GM18858 (cell line): ENCODE results near the gene OPA3.

Experiments
- ATAC-seq: cut with Tn5 transposase; IDR thresholded peaks from one replicate; pipeline ENCODE4 v1.9.1; 2021; ENCODE audit not compliant: unreplicated experiment

Gene OPA3

GRCh38 chr19:45598267-45599001 is 13.8 kb upstream of the OPA3 start:
- no peak for ATAC-seq

DNA sequence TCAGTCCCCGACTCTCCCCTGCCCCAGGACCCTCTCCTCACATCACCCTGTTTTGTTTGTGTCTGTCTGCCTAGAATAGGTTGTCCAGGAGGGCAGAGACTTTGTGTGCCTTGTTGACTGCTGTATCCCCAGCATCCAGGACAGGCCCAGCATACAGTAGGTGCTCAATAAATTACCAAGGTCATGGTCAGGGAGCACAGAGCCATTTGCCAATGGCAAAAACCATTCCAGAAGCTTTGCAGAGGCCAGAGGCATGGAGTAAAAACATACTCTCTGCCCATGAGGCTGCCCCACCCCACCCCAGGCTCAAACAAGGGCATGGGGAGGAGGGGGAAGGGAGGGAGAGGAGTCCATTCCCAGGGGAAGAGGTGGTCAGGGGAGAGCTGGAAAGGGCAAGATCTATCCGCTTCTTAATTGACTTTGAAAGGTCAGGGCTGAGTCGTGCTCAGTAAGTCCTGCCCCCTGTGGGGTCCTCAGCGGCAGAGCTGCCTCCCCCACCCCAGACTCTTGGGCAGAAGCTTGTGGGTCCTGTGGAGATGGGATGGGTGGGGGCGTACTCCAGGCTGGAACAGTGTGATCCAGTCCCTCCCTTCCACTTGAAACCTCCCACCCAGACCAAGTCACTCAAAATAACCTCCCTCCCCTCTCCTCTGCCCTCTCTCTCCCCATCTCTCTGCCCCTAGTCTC is 13.0 kb upstream of the OPA3 start:
- ATAC-seq = no peak

DNA sequence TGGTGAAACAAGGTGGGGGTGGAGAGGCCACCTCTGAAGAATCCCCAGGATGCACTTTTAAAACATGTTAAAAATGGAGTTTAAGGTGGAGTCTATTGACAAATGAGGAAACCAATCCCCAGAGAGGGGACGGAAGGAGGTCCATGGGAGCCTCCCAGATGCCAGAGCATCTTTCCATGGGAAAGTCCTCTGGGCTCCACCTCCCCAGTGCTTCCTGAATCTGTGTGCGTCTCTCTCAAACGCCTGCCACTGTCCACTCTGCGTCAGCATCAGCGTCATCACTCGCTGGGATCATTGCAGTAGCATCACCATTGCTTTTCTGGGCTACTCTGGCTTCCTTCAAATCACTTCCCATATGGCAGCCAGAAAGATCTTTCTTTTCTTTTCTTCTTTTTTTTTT is 11.2 kb upstream of the OPA3 start:
- no peak for ATAC-seq

GRCh38 chr19:45593520-45593919 is 8.9 kb upstream of the OPA3 start:
- ATAC-seq = no peak

DNA sequence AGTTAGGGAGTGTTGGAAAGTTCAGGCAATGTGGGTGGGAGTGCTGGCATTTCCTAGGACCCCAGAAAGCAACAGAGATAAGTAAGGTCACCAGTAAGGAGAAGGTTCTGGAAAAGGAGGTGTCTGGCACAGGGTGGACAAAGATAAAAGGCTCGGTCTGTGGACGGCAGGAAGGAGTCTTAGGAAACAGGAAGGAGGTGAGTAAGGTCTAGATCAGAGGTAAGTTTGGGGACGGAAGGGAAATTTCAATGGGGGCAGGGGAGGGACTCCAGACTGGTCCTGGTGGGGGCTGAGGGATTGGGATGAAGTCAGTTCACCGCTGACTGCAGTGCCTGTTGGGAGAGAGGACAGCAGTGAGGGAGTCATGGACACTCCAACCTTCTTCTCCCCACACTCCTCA is 7.8 kb upstream of the OPA3 start:
- no peak for ATAC-seq

GRCh38 chr19:45591638-45592005 is 7.0 kb upstream of the OPA3 start:
- no peak for ATAC-seq

- no peak for ATAC-seq
These were observed 6.5 kb upstream of the OPA3 start for GRCh38 chr19:45591004-45591637.

DNA sequence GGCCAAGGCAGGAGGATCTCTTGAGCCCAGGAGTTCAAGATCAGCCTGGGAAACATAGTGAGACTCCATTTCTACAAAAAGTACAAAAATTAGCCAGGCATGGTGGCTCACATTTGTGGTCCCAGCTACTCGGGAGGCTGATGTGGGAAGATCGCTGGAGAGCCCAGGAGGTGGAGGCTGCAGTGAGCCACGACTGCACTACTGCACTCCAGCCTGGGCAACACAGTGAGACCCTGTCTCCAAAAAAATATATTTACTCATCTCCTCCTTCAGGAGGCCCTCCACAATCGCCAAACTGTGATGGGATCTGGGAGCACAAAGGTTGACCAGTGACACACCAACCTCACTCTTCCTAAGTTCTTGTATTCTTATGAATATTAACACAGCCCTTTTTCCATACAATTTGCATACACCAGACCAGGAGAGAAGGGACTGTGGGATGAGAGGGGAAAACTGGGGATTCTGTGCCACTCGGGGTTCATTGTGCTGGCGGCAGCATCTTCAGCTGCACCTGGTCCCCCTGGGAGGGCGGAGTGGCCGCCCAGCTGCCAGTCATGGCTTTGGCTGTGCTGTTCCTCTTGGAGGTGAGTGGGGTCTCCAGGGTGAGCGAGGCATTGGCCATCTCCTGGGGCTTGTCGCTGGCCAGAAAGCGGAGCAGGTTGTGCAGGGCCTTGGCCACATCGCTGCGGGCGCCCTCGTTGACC is 5.8 kb upstream of the OPA3 start:
- no peak for ATAC-seq

DNA sequence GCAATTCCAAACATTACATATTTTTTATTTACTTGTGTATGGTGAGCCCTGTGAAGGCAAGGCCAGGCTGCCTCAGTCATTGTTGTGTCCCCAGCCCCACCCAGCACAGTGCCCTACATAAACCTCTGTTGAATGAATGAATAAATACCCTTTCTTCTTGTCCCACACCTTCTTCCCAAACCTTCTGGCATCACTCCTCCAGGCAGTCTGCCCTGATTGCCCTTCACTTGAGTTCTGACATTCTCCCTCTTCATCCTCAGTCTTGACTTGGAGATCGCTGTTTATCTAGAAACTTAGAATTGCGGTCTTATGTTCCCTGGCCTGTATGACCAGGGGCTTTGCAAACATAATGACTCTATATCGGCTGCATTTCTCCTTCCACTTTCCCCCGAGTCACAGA is 5.2 kb upstream of the OPA3 start:
- no peak for ATAC-seq

GRCh38 chr19:45587873-45588272 is 3.3 kb upstream of the OPA3 start:
- no peak for ATAC-seq

- ATAC-seq = no peak
These were observed 566 bp upstream of the OPA3 start for GRCh38 chr19:45585158-45585577.

DNA sequence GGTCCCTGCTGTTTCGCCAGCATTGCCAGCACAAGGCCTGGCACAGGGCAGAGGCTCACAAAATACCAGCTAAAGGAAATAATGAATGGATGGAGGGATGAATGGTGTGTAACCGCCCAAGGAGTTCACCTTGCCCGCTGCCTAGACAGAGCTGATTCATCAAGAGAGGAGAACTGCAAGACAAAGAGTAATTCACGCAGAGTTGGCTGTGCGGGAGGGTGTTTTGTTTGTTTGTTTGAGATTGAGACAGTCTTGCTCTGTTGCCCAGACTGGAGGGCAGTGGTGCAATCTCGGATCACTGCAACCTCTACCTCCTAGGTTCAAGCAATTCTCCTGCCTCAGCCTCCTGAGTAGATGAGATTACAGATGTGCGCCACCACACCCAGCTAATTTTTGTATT is 3.0 kb downstream of the OPA3 start:
- ATAC-seq = no peak

- ATAC-seq = no peak
These were observed 5.7 kb downstream of the OPA3 start for GRCh38 chr19:45578861-45579260.

GRCh38 chr19:45577111-45577905 is 7.3 kb downstream of the OPA3 start:
- no peak for ATAC-seq

DNA sequence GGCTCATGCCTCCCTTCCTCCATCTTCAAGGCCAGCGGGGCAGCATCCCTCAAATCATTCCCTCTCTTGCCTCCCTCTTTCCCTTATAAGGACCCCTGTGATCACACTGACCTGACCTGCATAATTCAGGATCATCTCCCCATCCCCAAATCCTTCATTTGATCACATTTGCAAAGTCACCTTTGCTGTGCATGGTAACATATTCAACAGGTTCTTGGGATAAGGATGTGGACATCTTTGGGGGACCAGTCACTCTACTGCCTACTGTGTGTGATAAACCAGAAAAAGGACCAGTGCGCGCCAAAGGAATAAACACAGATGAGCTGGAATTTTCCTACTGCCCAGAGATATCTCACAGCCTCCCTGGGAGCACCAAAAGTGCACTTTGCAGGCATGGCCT is 7.9 kb downstream of the OPA3 start:
- ATAC-seq = no peak

DNA sequence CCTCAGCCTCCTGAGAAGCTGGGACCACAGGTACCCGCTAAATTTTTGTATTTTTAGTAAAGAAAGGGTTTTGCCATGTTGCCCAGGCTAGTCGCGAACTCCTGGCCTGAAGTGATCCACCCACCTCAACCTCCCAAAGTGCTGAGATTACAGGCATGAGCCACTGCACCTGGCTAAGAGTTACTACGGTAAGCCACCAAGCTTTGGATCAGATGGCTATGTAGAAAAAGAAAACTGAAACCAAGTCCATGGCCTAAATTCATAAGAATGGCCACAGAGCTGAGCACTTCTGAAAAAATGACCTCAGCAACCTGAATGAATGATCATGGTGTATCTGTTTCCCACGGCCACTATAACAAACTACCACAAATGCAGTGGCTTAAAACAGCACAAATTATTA is 9.4 kb downstream of the OPA3 start:
- ATAC-seq = no peak

DNA sequence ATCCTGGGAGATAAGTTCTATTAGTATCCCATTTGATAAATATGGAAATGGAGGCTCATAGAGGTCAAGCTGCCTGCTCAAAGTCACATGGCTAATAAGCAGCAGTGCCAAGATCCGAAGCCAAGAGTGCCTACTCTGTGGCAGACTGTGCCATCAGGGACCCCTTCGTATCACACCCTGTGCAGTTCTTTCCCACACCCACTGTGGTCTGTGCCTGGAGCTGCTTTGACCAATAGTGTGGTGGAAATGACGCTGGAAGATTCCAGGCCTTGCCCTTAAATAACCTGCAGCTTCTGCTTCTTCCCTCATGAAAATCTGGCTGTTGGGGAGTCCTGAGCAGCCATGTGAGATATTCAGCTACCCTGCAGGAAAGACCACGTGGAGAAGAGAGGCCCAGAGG is 10.1 kb downstream of the OPA3 start:
- ATAC-seq = no peak

GRCh38 chr19:45571457-45572220 is 13.0 kb downstream of the OPA3 start:
- no peak for ATAC-seq

DNA sequence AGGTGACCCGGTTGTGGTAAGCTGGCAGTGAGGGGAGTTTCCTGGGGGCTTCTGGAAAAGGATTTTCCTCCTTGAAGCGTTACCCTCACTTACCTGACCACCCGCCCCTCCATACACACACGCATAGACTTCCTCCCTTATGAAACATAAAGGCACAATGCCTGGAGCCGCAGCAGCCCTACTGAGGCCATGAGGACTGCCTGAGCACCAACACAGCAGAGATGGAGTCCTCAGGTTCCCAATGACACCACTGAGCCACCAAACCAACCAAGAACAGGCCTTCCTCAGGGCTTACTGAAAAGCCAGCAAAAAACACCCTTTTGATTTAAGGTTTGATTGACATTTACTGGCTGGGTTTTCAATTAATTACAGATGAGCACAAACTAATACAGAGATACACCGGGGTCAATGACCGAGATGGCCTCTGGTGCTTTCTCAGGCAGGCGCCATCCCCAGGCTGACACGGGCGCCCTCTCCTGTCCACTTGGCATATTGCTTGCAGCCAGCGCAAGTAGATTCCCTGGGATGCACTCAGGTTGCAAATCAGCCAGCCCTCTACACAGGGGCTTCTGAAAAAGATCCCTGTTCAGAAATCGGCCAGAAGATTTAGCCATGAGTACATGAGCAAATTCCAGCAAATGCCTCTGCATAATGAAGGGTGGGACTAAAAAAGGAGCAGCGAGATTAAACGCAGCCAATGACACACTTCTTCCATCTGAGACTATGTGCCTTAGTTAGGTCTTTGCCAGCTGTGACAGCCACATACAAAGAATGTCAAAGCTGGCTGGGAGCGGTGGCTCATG is 14.8 kb downstream of the OPA3 start:
- no peak for ATAC-seq
